Fibroblast of villous mesenchyme (primary cell): ENCODE measurements around the gene CEP104. TPM values are rescaled to one million over a fixed set of nuclear protein-coding genes. Genes with fewer than 3 reads are reported as not detected.

Experiments used
- DNase-seq: peaks from one replicate; pipeline ENCODE4 v3.0.0-alpha.2; 2010; ENCODE audit warnings: low read depth
- H3K4me3 ChIP-seq: 2 replicates; pipeline ENCODE4 v1.5.1; 2011; ENCODE audit warnings: low read depth, mild to moderate bottlenecking, low read length
- CTCF ChIP-seq: IDR thresholded peaks from 2 replicates; pipeline ENCODE4 v1.5.1; 2012; ENCODE audit warnings: low read depth, mild to moderate bottlenecking, low read length; ENCODE audit not compliant: insufficient read depth
- total RNA-seq: library from RNA; depleted of rRNA; stranded (reverse); fragments of >200 nt; gene quantifications from 2 replicates; pipeline ENCODE4 v1.2.3, GENCODE V29; 2012

The CEP104 gene
- total RNA-seq, 1 donor = 28.1 TPM

GRCh38 chr1:3898994-3899753 is 42.2 kb upstream of the CEP104 start:
- TF ChIP-seq CTCF = no peak
- peak; percentile 4 for DNase-seq
- H3K4me3 ChIP-seq = peak overlapping the region; percentile 96

GRCh38 chr1:3898475-3898735 is 41.4 kb upstream of the CEP104 start:
- DNase-seq = no peak
- no peak for TF ChIP-seq CTCF
- H3K4me3 ChIP-seq = no peak overlapping the region

- no peak for TF ChIP-seq CTCF
- no peak for DNase-seq
- H3K4me3 ChIP-seq = no peak overlapping the region
Observed at GRCh38 chr1:3896396-3897000, 39.5 kb upstream of the CEP104 start.

GRCh38 chr1:3895951-3896325 is 38.9 kb upstream of the CEP104 start:
- no peak for TF ChIP-seq CTCF
- H3K4me3 ChIP-seq = no peak overlapping the region
- DNase-seq = no peak

- no peak for TF ChIP-seq CTCF
- H3K4me3 ChIP-seq = no peak overlapping the region
- peak; percentile 3 for DNase-seq
Observed at GRCh38 chr1:3895279-3895950, 38.4 kb upstream of the CEP104 start.

GRCh38 chr1:3894626-3895278 is 37.7 kb upstream of the CEP104 start:
- no peak for DNase-seq
- H3K4me3 ChIP-seq = no peak overlapping the region
- TF ChIP-seq CTCF = no peak
